ENCODE results near the gene INHA. TPM values are rescaled to one million over a fixed set of nuclear protein-coding genes. Genes with fewer than 3 reads are reported as not detected.

Gene INHA

DNA sequence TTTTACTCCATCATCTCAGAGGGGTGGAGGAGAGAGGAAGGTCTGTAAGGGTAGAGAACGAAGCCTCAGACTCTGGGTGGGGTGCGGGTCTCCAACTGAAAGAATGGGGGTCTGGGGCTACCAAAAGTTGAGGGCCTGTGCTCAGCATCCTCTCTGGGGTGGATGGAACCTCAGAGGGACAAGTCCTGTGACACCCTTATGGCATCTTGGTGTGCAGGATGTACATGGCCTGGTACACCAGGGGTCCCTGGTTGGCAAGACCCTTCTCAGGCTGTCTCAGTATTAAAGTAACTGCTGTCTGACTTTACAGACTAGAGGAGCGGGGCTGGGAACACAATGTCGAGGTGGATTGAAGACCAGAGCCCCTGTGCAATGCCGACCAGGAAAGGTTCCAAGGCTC, 53.1 kb downstream of the INHA start:
- WGBS, 2 donors (ENCODE audit: extremely low coverage in 2 of 2, insufficient read length in 2 of 2, insufficient replicate concordance in 1 of 2), result no CpG with 5 or more reads among the region's 5 CpGs
- H3K4me2 ChIP-seq (ENCODE audit: insufficient read depth, low read length, poor library complexity, severe bottlenecking), result no peak overlapping the region
- no peak overlapping the region for H2BK5ac ChIP-seq (ENCODE audit: low read length)
- no peaks in the 10 kb centered on the region for H3K9me3 ChIP-seq (replicated peaks in 1 of 2; ENCODE audit: control insufficient read depth in 2 of 2, insufficient read depth in 1 of 2, low read depth in 1 of 2, low read length in 2 of 2)
- no peak for DNase-seq (ENCODE audit: low spot score)
- no peak overlapping the region for H4K91ac ChIP-seq (ENCODE audit: low read depth, low read length, poor library complexity)
- no peaks in the 10 kb centered on the region for H3K4me1 ChIP-seq (ENCODE audit: control insufficient read depth in 2 of 2, insufficient read depth in 1 of 2, low read depth in 1 of 2, low read length in 2 of 2)
- H4K8ac ChIP-seq (ENCODE audit: low read depth, low read length), result no peak overlapping the region
- no peak overlapping the region for H2BK12ac ChIP-seq (ENCODE audit: low read length)
- peaks cover 0 to 65% (median 14%) of the 10 kb centered on the region in 3 experiments for H3K27me3 ChIP-seq (ENCODE audit: control insufficient read depth in 3 of 3, insufficient read depth in 3 of 3, low read depth in 1 of 3, low read length in 3 of 3)
- H2AK5ac ChIP-seq (ENCODE audit: low read depth, low read length), result no peak overlapping the region
- no peaks in the 10 kb centered on the region for H3K79me1 ChIP-seq (ENCODE audit: low read depth, low read length)
- H2AFZ ChIP-seq (ENCODE audit: low read length), result no peak overlapping the region
- no peak overlapping the region for H2BK15ac ChIP-seq (ENCODE audit: low read length)
- no peaks in the 10 kb centered on the region for H3K36me3 ChIP-seq (replicated peaks in 1 of 2; ENCODE audit: control insufficient read depth in 2 of 2, insufficient read depth in 2 of 2, low read length in 2 of 2)
- H3K27ac ChIP-seq (replicated peaks; ENCODE audit: low read length), result no peak overlapping the region
- no peak overlapping the region for H3K18ac ChIP-seq (ENCODE audit: low read length)
- H3K4ac ChIP-seq (ENCODE audit: low read length), result no peak overlapping the region
- no peak overlapping the region for H2BK120ac ChIP-seq (ENCODE audit: low read depth, low read length)
- H3K14ac ChIP-seq (ENCODE audit: low read length), result no peak overlapping the region
- no peak overlapping the region for H3K9ac ChIP-seq (ENCODE audit: low read depth, low read length, poor library complexity)
- no peak overlapping the region for H3K23ac ChIP-seq (ENCODE audit: low read depth, low read length, poor library complexity)
- no peak overlapping the region for H3K4me3 ChIP-seq (ENCODE audit: low read length in 2 of 2)

Small RNA genes within 50 kb of the gene (small RNA-seq; reads per million reads assigned to genes)
- gene MIR3132 (ENCODE audit: insufficient read depth), result not detected
- gene RN7SKP213 (ENCODE audit: insufficient read depth), result not detected
